Nephron (organoid): ENCODE data around the gene INTS11.

Experiments
- H3K27ac Mint-ChIP-seq, 3 experiments: 2 replicates each; pipeline ENCODE4 v1.8.0; 2020; ENCODE audit warnings: mixed read lengths in 3 of 3, mild to moderate bottlenecking in 2 of 3, moderate library complexity in 1 of 3
- H3K27me3 Mint-ChIP-seq: 2 replicates; pipeline ENCODE4 v1.8.0; 2021; ENCODE audit warnings: low read depth, mild to moderate bottlenecking, moderate library complexity, mixed read lengths
- H3K36me3 Mint-ChIP-seq: 2 replicates; pipeline ENCODE4 v1.8.0; 2020; ENCODE audit warnings: low read depth, mixed read lengths
- H3K4me1 Mint-ChIP-seq: 2 replicates; pipeline ENCODE4 v1.8.0; 2020; ENCODE audit warnings: mixed read lengths
- H3K4me3 Mint-ChIP-seq, 3 experiments: 2 replicates each; pipeline ENCODE4 v1.8.0; 2020; ENCODE audit warnings: mild to moderate bottlenecking in 3 of 3, mixed read lengths in 3 of 3, moderate library complexity in 2 of 3
- H3K9me3 Mint-ChIP-seq: 2 replicates; pipeline ENCODE4 v1.8.0; 2020; ENCODE audit warnings: mixed read lengths
- TF ChIP-seq, protein P1 (sequence below), 3 experiments: fragments of 200-600 bp; sonication (generic); IDR thresholded peaks; one replicate each; pipeline ENCODE4 v1.5.0; 2021; ENCODE audit warnings: antibody characterized with exemption in 3 of 3; ENCODE audit not compliant: unreplicated experiment in 3 of 3

The INTS11 gene

DNA sequence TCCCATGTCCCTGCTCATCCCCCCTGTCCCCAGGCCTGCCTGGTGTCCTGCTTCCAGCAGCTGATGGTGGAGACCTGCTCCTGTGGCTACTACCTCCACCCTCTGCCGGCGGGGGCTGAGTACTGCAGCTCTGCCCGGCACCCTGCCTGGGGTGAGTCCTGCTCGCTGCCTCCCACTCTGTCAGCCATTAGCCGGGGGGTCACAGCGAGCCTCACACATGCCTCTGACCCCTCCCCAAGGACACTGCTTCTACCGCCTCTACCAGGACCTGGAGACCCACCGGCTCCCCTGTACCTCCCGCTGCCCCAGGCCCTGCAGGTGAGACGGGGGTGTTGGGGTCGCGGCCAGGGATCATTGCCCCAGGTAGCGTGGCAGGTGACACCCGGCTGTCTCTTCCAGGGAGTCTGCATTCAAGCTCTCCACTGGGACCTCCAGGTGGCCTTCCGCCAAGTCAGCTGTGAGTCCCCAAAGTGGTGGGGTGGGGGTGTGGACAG, 34.2 kb downstream of the INTS11 start:
- Mint-ChIP-seq H3K27ac (no peak overlapping the region), H3K4me1 (no peaks in the 10 kb centered on the region), H3K9me3 (no peaks in the 10 kb centered on the region), H3K27me3 (no peaks in the 10 kb centered on the region), H3K4me3 (no peak overlapping the region), H3K36me3 (no peaks in the 10 kb centered on the region)
- TF ChIP-seq, protein P1, sequence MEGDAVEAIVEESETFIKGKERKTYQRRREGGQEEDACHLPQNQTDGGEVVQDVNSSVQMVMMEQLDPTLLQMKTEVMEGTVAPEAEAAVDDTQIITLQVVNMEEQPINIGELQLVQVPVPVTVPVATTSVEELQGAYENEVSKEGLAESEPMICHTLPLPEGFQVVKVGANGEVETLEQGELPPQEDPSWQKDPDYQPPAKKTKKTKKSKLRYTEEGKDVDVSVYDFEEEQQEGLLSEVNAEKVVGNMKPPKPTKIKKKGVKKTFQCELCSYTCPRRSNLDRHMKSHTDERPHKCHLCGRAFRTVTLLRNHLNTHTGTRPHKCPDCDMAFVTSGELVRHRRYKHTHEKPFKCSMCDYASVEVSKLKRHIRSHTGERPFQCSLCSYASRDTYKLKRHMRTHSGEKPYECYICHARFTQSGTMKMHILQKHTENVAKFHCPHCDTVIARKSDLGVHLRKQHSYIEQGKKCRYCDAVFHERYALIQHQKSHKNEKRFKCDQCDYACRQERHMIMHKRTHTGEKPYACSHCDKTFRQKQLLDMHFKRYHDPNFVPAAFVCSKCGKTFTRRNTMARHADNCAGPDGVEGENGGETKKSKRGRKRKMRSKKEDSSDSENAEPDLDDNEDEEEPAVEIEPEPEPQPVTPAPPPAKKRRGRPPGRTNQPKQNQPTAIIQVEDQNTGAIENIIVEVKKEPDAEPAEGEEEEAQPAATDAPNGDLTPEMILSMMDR (IDR thresholded peaks at IDR 0.05; ENCODE audit: unreplicated experiment in 3 of 3): peak; percentile 37 to 57 (median 46)

DNA sequence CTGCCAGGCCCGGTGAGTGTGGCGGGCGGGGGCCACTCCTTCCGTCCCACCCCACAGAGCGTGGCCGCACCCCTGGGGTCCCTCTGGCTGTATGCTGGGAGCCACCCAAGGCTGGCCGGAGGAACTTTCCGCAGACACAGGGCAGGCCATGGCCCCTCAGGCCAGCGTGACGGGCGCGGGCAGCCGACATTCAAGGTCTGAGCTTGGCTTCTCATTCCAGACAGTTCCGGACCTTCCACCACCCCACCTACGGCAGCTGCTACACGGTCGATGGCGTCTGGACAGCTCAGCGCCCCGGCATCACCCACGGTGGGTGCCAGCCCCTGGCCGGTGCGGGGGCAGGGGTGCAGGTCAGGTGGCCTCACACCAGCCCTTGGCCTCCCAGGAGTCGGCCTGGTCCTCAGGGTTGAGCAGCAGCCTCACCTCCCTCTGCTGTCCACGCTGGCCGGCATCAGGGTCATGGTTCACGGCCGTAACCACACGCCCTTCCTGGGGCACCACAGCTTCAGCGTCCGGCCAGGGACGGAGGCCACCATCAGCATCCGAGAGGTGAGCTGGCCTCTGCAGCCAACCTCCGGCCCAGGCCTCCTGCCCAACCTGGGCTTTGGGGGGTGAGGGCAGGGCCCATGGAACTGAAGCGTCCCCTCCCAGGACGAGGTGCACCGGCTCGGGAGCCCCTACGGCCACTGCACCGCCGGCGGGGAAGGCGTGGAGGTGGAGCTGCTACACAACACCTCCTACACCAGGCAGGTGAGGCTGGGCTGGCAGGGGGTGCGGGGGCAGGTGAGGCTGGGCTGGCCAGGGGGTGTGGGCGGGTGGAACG, 37.0 kb downstream of the INTS11 start:
- Mint-ChIP-seq H3K36me3 (no peaks in the 10 kb centered on the region), H3K4me3 (no peak overlapping the region), H3K4me1 (peaks cover under 1% of the 10 kb centered on the region), H3K27me3 (peaks cover 2% of the 10 kb centered on the region), H3K9me3 (no peaks in the 10 kb centered on the region), H3K27ac (no peak overlapping the region)
- TF ChIP-seq, protein P1 (IDR thresholded peaks at IDR 0.05; ENCODE audit: unreplicated experiment in 3 of 3): no peak

DNA sequence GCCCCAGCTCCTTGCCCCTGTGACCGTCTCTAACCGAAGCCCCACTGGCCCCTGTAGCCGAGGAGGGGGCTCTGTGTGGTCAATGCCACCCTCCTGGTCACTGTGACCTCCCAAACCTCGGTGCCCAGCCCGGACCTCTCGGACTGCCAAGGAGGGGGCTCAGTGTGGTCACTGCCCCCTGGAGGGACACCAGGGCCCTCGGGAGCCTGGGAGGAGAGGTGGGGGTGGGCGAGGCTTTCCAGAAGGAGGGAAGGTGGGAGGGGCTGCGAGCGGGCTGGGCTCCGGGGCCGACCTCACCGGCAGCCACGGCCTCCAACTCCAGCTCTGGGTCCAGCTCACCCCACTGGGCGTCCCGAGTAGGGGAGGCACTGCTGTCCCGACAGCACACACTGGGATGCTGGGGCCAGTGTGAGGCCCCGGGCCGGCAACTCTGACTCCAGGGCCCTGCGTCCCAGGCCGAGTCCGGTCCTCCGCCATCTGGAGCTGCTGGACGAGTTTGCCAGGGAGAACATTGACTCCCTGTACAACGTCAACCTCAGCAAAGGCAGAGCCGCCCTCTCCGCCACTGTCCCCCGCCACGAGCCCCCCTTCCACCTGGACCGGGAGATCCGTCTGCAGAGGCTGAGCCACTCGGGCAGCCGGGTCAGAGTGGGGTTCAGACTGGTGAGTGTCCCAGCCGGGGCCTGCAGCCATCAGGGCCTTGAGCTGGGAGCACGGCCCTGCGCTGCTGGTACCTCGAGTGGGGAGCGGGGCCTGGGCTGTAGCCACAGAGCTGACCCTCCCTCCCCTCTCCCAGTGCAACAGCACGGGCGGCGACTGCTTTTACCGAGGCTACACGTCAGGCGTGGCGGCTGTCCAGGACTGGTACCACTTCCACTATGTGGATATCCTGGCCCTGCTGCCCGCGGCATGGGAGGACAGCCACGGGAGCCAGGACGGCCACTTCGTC, 37.9 kb downstream of the INTS11 start:
- no peaks in the 10 kb centered on the region for H3K36me3 Mint-ChIP-seq
- TF ChIP-seq, protein P1 (IDR thresholded peaks at IDR 0.05; ENCODE audit: unreplicated experiment in 3 of 3): no peak

DNA sequence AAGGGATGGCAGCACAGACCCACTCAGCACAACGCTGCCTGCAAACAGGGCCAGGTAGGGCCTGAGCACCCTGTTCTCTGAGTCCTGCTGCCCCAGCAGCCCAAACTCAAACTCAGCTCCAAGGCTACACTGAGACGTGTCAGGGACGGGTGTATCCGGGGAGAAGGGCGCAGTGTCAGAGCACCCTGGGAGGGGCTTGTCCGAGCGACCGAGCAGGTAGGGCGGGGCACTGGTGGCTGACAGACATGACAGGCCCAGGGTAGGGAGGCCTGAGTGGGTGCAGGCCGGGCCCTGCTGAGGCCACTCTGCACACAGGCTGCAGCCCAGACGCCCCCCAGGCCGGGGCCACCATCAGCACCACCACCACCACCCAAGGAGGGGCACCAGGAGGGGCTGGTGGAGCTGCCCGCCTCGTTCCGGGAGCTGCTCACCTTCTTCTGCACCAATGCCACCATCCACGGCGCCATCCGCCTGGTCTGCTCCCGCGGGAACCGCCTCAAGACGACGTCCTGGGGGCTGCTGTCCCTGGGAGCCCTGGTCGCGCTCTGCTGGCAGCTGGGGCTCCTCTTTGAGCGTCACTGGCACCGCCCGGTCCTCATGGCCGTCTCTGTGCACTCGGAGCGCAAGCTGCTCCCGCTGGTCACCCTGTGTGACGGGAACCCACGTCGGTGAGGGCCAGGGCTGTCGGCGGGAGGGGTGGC, 38.7 kb downstream of the INTS11 start:
- no peaks in the 10 kb centered on the region for H3K9me3 Mint-ChIP-seq
- peaks cover 4% of the 10 kb centered on the region for H3K4me1 Mint-ChIP-seq
- H3K27me3 Mint-ChIP-seq: peaks cover 6% of the 10 kb centered on the region

More for the DNA sequence above, 37.9 kb downstream of the INTS11 start:
- Mint-ChIP-seq H3K9me3 (no peaks in the 10 kb centered on the region), H3K4me3 (no peak overlapping the region), H3K27me3 (peaks cover 6% of the 10 kb centered on the region), H3K27ac (no peak overlapping the region), H3K4me1 (peaks cover 4% of the 10 kb centered on the region)

DNA sequence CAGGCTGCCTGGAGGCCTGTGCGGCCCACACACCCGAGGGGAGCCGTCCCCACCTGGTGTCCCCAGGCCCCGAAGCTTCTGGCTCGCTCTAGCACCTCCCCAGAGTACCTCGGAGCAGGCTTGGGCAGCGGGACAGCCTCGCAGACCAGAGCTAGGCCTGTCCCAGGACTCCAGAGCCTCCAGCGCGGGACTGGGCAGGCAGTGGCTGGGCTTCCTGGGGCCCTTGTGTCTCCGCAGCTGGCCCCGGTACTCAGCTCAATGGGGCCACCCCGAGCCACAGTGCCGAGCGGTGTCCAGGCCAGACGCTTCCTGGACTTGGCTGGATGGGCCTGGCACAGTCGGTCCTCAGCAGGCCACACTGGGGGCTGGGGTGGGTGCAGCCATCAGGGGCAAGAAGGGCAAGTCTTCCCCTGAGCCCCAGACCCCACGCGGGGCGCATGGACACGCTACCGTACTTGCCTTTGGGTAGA, 39.3 kb downstream of the INTS11 start:
- Mint-ChIP-seq H3K27me3 (peaks cover 6% of the 10 kb centered on the region), H3K27ac (no peak overlapping the region), H3K9me3 (no peaks in the 10 kb centered on the region), H3K4me1 (peaks cover 4% of the 10 kb centered on the region), H3K36me3 (no peaks in the 10 kb centered on the region), H3K4me3 (no peak overlapping the region)
- TF ChIP-seq, protein P1 (IDR thresholded peaks at IDR 0.05; ENCODE audit: unreplicated experiment in 3 of 3): no peak

More for the DNA sequence above, 38.7 kb downstream of the INTS11 start:
- Mint-ChIP-seq H3K27ac (no peak overlapping the region), H3K4me3 (no peak overlapping the region), H3K36me3 (no peaks in the 10 kb centered on the region)
- TF ChIP-seq, protein P1 (IDR thresholded peaks at IDR 0.05; ENCODE audit: unreplicated experiment in 3 of 3): no peak
